ENCODE results near the gene AASDH. TPM values are rescaled to one million over a fixed set of nuclear protein-coding genes. Genes with fewer than 3 reads are reported as not detected.
A peak's percentile ranks its signal among the peaks of the same experiment; 100 is the strongest.

The AASDH gene
- total and polyA plus RNA-seq, 2 of the 13 experiments (the other 11 are each of a cell fraction or from before 2014, with no cell fraction given), result 12.6 to 14.1 TPM

DNA sequence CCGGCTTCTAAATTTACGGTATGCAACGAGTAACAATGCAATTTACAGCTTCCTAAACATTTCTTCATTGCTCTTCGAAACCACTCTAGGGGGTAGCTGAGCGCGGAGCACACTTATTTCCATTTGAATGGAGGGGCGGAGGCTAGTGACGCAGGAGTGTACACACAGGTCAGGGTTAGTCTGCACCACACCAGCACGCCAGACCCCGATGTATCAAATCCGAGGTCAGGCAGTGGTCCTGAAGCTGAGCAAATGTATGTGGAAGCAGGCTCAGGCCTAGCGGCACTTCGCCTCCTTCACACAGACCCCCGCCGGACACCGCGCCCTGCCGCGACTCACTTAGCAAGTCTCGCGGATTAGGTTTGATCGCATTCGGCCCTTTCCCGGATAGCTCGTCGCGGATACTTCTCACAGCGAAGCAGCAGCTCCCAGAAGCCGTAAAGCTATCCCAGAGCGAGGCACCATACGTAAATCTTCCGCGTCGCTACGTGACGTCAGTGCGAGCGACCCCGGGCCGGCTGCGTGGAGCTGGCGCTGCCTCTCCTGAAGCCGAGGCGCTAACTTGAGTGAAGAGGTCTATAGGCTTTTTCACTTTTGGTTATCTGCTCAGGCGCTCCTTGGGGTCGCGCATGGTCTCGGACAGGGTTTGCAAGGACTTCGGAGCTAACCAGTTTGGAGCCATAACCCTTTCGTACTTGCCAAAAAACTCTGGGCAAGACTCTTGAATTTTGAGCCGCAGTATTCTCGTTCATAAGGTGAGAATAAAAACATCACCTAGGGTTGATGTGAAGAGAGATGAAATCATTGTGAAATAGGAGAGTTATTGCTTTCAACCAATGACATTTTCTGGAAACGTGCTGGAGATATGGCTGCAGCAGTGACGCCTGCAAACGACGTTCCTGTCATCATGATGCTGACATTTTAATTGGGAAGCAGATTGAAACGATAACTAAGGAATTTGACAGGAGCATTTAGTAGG is at the start of gene AASDH (continued):
- TF ChIP-seq, protein P1, sequence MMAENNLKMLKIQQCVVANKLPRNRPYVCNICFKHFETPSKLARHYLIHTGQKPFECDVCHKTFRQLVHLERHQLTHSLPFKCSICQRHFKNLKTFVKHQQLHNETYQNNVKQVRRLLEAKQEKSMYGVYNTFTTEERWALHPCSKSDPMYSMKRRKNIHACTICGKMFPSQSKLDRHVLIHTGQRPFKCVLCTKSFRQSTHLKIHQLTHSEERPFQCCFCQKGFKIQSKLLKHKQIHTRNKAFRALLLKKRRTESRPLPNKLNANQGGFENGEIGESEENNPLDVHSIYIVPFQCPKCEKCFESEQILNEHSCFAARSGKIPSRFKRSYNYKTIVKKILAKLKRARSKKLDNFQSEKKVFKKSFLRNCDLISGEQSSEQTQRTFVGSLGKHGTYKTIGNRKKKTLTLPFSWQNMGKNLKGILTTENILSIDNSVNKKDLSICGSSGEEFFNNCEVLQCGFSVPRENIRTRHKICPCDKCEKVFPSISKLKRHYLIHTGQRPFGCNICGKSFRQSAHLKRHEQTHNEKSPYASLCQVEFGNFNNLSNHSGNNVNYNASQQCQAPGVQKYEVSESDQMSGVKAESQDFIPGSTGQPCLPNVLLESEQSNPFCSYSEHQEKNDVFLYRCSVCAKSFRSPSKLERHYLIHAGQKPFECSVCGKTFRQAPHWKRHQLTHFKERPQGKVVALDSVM (CRISPR knock-in tag; IDR thresholded peaks at IDR 0.05), result peak; percentile 54
- TF ChIP-seq SNAPC2 (CRISPR knock-in tag; IDR thresholded peaks at IDR 0.05) (no peak), ZNF337 (CRISPR knock-in tag; IDR thresholded peaks at IDR 0.05; ENCODE audit: borderline replicate concordance, low read depth) (0 out of 2 replicates have a peak, but pooled peaks have one; percentile 56), U2AF1 (optimal IDR thresholded peaks at IDR 0.05; ENCODE audit: low read depth, low read length) (peak; percentile 42), ZNF790 (CRISPR knock-in tag; IDR thresholded peaks at IDR 0.05; ENCODE audit: borderline replicate concordance) (no peak), ZNF335 (CRISPR knock-in tag; IDR thresholded peaks at IDR 0.05) (peak; percentile 67), ZFP36L1 (CRISPR knock-in tag; IDR thresholded peaks at IDR 0.05) (no peak), PRMT3 (CRISPR knock-in tag; IDR thresholded peaks at IDR 0.05; ENCODE audit: borderline replicate concordance, low read depth) (no peak), ELF3 (CRISPR knock-in tag; IDR thresholded peaks at IDR 0.05) (peak; percentile 44)
- TF ChIP-seq, protein P2, sequence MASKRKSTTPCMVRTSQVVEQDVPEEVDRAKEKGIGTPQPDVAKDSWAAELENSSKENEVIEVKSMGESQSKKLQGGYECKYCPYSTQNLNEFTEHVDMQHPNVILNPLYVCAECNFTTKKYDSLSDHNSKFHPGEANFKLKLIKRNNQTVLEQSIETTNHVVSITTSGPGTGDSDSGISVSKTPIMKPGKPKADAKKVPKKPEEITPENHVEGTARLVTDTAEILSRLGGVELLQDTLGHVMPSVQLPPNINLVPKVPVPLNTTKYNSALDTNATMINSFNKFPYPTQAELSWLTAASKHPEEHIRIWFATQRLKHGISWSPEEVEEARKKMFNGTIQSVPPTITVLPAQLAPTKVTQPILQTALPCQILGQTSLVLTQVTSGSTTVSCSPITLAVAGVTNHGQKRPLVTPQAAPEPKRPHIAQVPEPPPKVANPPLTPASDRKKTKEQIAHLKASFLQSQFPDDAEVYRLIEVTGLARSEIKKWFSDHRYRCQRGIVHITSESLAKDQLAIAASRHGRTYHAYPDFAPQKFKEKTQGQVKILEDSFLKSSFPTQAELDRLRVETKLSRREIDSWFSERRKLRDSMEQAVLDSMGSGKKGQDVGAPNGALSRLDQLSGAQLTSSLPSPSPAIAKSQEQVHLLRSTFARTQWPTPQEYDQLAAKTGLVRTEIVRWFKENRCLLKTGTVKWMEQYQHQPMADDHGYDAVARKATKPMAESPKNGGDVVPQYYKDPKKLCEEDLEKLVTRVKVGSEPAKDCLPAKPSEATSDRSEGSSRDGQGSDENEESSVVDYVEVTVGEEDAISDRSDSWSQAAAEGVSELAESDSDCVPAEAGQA (IDR thresholded peaks at IDR 0.05; ENCODE audit: low read depth), result peak; percentile 94
- TF ChIP-seq, protein P2 (CRISPR knock-in tag; IDR thresholded peaks at IDR 0.05; ENCODE audit: borderline replicate concordance), result no peak
- TF ChIP-seq, protein P3, sequence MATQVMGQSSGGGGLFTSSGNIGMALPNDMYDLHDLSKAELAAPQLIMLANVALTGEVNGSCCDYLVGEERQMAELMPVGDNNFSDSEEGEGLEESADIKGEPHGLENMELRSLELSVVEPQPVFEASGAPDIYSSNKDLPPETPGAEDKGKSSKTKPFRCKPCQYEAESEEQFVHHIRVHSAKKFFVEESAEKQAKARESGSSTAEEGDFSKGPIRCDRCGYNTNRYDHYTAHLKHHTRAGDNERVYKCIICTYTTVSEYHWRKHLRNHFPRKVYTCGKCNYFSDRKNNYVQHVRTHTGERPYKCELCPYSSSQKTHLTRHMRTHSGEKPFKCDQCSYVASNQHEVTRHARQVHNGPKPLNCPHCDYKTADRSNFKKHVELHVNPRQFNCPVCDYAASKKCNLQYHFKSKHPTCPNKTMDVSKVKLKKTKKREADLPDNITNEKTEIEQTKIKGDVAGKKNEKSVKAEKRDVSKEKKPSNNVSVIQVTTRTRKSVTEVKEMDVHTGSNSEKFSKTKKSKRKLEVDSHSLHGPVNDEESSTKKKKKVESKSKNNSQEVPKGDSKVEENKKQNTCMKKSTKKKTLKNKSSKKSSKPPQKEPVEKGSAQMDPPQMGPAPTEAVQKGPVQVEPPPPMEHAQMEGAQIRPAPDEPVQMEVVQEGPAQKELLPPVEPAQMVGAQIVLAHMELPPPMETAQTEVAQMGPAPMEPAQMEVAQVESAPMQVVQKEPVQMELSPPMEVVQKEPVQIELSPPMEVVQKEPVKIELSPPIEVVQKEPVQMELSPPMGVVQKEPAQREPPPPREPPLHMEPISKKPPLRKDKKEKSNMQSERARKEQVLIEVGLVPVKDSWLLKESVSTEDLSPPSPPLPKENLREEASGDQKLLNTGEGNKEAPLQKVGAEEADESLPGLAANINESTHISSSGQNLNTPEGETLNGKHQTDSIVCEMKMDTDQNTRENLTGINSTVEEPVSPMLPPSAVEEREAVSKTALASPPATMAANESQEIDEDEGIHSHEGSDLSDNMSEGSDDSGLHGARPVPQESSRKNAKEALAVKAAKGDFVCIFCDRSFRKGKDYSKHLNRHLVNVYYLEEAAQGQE (IDR thresholded peaks at IDR 0.05; ENCODE audit: borderline replicate concordance in 1 of 2, low read depth in 1 of 2, low read length in 2 of 2), result 0 out of 4 replicates have a peak, but pooled peaks of 1 of the 2 experiments have one; percentile 28
- TF ChIP-seq, protein P4, sequence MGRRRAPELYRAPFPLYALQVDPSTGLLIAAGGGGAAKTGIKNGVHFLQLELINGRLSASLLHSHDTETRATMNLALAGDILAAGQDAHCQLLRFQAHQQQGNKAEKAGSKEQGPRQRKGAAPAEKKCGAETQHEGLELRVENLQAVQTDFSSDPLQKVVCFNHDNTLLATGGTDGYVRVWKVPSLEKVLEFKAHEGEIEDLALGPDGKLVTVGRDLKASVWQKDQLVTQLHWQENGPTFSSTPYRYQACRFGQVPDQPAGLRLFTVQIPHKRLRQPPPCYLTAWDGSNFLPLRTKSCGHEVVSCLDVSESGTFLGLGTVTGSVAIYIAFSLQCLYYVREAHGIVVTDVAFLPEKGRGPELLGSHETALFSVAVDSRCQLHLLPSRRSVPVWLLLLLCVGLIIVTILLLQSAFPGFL (CRISPR knock-in tag; IDR thresholded peaks at IDR 0.05), result no peak
- TF ChIP-seq, protein P5, sequence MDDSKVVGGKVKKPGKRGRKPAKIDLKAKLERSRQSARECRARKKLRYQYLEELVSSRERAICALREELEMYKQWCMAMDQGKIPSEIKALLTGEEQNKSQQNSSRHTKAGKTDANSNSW (CRISPR knock-in tag; IDR thresholded peaks at IDR 0.05; ENCODE audit: borderline replicate concordance), result no peak; the same call in 1 of the 2 replicates

All from HepG2 (cell line).